Upper lobe of left lung (tissue), 6 donors: ENCODE data around the gene SHLD1. TPM values are rescaled to one million over a fixed set of nuclear protein-coding genes. Genes with fewer than 3 reads are reported as not detected.

Experiments used
- ATAC-seq, 2 donors: fragments of 200-7000 bp; cut with Tn5 transposase; one replicate each; pipeline ENCODE4 v1.9.1; 2022; ENCODE audit warnings: mild to moderate bottlenecking in 2 of 2, moderate library complexity in 2 of 2; ENCODE audit not compliant: low FRiP score in 2 of 2
- DNase-seq, 2 donors: peaks; one replicate each; pipeline ENCODE4 v3.0.0-alpha.2; 2019 to 2020
- H3K27ac ChIP-seq, 4 donors: fragments of 200-600 bp; sonication (generic); one replicate each; pipeline ENCODE4 v1.5.1; 2016 to 2019
- H3K27me3 ChIP-seq, 4 donors: fragments of 200-600 bp; sonication (generic); one replicate each; pipeline ENCODE4 v1.5.1; 2017 to 2019
- H3K36me3 ChIP-seq, 4 donors: fragments of 200-600 bp; sonication (generic); one replicate each; pipeline ENCODE4 v1.5.1; 2016 to 2019
- H3K4me1 ChIP-seq, 4 donors: fragments of 200-600 bp; sonication (generic); one replicate each; pipeline ENCODE4 v1.5.1; 2018 to 2019
- H3K4me3 ChIP-seq, 4 donors: fragments of 200-600 bp; sonication (generic); one replicate each; pipeline ENCODE4 v1.5.1; 2017 to 2019; ENCODE audit warnings: mild to moderate bottlenecking in 2 of 4, moderate library complexity in 1 of 4
- H3K9me3 ChIP-seq, 4 donors: fragments of 200-600 bp; sonication (generic); one replicate each; pipeline ENCODE4 v1.5.1; 2018 to 2019
- CTCF ChIP-seq, 6 experiments: fragments of 450-650 bp in 4 of 6; fragments of 200-600 bp in 2 of 6; sonication (generic) in 2 of 6; IDR thresholded peaks; one replicate each; pipeline ENCODE4 v1.5.1; 2016 to 2019; ENCODE audit warnings: antibody characterized with exemption in 6 of 6
- EP300 ChIP-seq, 4 donors: sonication (generic); formaldehyde crosslinking; IDR thresholded peaks; one replicate each; pipeline ENCODE4 v1.5.1; 2017; ENCODE audit warnings: antibody characterized with exemption in 4 of 4, control low read depth in 2 of 4
- POLR2A ChIP-seq, 4 donors: fragments of 450-650 bp; IDR thresholded peaks; one replicate each; pipeline ENCODE4 v1.5.1; 2016 to 2017; ENCODE audit warnings: antibody characterized with exemption in 4 of 4, mild to moderate bottlenecking in 2 of 4
- POLR2AphosphoS5 ChIP-seq, 2 donors: sonication (generic); formaldehyde crosslinking; IDR thresholded peaks; one replicate each; pipeline ENCODE4 v1.5.1; 2017; ENCODE audit warnings: antibody characterized with exemption in 2 of 2
- WGBS, 2 donors: methylation state at CpG; one replicate each; pipeline ENCODE4 v1.1.5; 2017 to 2018; 5-methylcytosine and 5-hydroxymethylcytosine counted together
- total RNA-seq, 6 donors: library from RNA; depleted of rRNA in 4 of 6; stranded (reverse); fragments of >200 nt in 4 of 6; gene quantifications; one replicate each; pipeline versions ENCODE4 v1.1.0 to v1.2.1, GENCODE V29; 2016 to 2021
- donor health status: DM: no; HTN: no; CAD: no; lungs with moderate emphysema.
- donor health status: DM: no; HTN: yes; CAD: no; lungs with severe emphysema.

Gene SHLD1
- total RNA-seq, 6 donors from 2014 or later = 3.1 to 5.6 (median 4.5) TPM

- Histone ChIP-seq H3K36me3 (no peaks in the 10 kb centered on the region), H3K27me3 (no peaks in the 10 kb centered on the region), H3K27ac (no peak overlapping the region), H3K4me3 (no peak overlapping the region), H3K4me1 (peaks cover 0 to 5% (median 2%) of the 10 kb centered on the region in 4 donors), H3K9me3 (no peaks in the 10 kb centered on the region)
- DNase-seq (no peak), ATAC-seq (no peak)
- 85 to 90% methylated on average over 1 of the region's 1 CpG for WGBS, 2 donors
- TF ChIP-seq CTCF (IDR thresholded peaks at IDR 0.05) = no peak
- TF ChIP-seq POLR2A (IDR thresholded peaks at IDR 0.05) = no peak
- no peak for TF ChIP-seq EP300 (IDR thresholded peaks at IDR 0.05)
- TF ChIP-seq POLR2AphosphoS5 (IDR thresholded peaks at IDR 0.05) = no peak
These were observed 70.5 kb downstream of the SHLD1 start for GRCh38 chr20:5820738-5821137.

GRCh38 chr20:5821627-5822215 is 71.5 kb downstream of the SHLD1 start:
- Histone ChIP-seq H3K4me3 (no peak overlapping the region), H3K9me3 (no peaks in the 10 kb centered on the region), H3K36me3 (no peaks in the 10 kb centered on the region), H3K27ac (no peak overlapping the region), H3K4me1 (peaks cover 0 to 5% (median 2%) of the 10 kb centered on the region in 4 donors), H3K27me3 (no peaks in the 10 kb centered on the region)
- no peak for ATAC-seq
- 47 to 78% methylated on average over 4 of the region's 4 CpGs for WGBS, 2 donors
- DNase-seq = peak in 1 of 2 donors; percentile 61
- TF ChIP-seq EP300 (IDR thresholded peaks at IDR 0.05) (no peak), CTCF (IDR thresholded peaks at IDR 0.05) (no peak), POLR2A (IDR thresholded peaks at IDR 0.05) (no peak), POLR2AphosphoS5 (IDR thresholded peaks at IDR 0.05) (no peak)

- ATAC-seq = peak in 1 of 2 donors; percentile 50
- 60 to 61% methylated on average over 3 of the region's 3 CpGs for WGBS, 2 donors
- Histone ChIP-seq H3K27ac (no peak overlapping the region), H3K36me3 (no peaks in the 10 kb centered on the region), H3K4me3 (no peak overlapping the region), H3K4me1 (peaks cover 0 to 5% (median 2%) of the 10 kb centered on the region in 4 donors), H3K27me3 (no peaks in the 10 kb centered on the region), H3K9me3 (no peaks in the 10 kb centered on the region)
- TF ChIP-seq CTCF (IDR thresholded peaks at IDR 0.05) (no peak), EP300 (IDR thresholded peaks at IDR 0.05) (no peak), POLR2AphosphoS5 (IDR thresholded peaks at IDR 0.05) (no peak), POLR2A (IDR thresholded peaks at IDR 0.05) (no peak)
- DNase-seq = no peak
These were observed 72.4 kb downstream of the SHLD1 start for GRCh38 chr20:5822569-5822968.

- Histone ChIP-seq H3K27me3 (no peaks in the 10 kb centered on the region), H3K4me3 (no peak overlapping the region), H3K9me3 (no peaks in the 10 kb centered on the region), H3K36me3 (no peaks in the 10 kb centered on the region), H3K27ac (no peak overlapping the region), H3K4me1 (peaks cover 0 to 5% (median 2%) of the 10 kb centered on the region in 4 donors)
- TF ChIP-seq EP300 (IDR thresholded peaks at IDR 0.05) (no peak), POLR2AphosphoS5 (IDR thresholded peaks at IDR 0.05) (no peak), POLR2A (IDR thresholded peaks at IDR 0.05) (no peak), CTCF (IDR thresholded peaks at IDR 0.05) (no peak)
- WGBS, 2 donors = 65 to 73% methylated on average over 9 of the region's 9 CpGs
- ATAC-seq (no peak), DNase-seq (no peak)
These were observed 75.0 kb downstream of the SHLD1 start for GRCh38 chr20:5825130-5825719.
